Germinal center (tissue), 1 donor: ENCODE data around the gene DNLZ.
"Not testable (repeated sequence)": the region's sequence is repeated elsewhere in the genome, so short reads cannot be mapped to it uniquely, and the experiment has no call there.

Experiments used
- DNase-seq: peaks from one replicate; pipeline ENCODE4 v3.0.0; 2012; ENCODE audit warnings: mixed read lengths, low spot score

The DNLZ gene

DNA sequence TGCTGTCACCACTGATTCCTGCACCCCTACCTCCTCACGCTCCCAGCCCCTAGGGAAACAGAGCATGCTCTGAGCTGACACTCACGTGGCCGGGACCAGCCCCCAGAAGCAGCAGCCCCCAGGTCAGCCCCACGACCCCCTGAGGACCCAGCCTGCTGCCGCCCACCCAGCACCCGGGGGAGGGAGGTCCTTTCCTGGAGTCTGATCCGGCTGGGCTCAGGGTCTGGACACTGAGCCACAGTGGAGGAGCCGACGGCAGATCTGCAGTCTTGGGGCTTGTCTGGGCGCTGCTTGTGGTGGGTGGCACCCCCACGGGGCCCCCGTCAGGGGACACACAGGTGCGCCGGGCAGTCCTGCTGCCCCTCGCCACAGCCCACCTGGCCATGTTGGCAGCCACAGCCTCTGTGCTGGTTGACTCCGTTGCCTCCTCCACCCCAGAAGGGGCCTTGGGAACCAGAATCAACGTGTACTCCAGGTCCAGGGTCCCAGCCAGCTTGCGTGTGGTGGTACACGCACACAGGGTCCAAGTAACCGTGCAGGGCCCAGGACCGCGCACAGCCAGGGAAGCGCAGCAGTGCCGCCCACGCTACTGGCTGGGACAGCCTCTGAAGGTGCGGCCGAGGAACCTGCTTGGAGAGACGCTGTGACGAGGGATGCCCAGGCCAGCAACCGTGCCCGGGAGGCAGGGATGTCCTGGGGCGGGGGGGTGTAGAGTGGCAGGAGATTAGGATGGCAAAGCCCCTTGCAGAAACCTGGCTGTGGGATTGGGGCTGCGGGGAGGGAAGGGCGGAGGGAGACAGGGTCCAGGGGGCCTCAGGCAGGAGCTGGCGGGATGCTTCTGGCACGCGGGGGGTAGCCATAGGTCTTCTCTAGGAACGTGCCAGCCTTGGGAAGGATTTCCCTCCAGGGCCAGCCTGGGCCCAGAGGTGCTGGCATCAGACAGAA lies 3.5 kb downstream of the DNLZ start:
- no peak for DNase-seq

DNA sequence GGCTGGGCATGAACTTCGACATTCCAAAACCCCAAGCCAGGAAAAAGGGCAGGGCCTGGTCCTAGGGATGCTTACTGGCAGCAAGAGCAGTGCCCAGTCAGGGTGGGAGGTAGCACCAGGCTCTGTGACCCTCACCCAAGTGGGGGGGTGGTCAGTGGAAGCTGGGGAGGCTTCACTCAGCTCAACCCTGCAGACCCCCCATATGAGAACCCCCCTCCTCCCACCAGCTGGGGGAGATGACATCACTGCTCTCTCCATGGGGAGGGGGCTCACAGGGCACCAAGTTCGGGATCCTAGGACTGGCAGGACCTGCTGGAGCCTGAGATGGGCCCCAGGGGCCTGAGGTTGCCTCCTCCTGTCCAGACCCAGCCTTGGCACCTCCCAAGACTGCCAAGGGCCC lies 4.7 kb downstream of the DNLZ start:
- no peak for DNase-seq

DNA sequence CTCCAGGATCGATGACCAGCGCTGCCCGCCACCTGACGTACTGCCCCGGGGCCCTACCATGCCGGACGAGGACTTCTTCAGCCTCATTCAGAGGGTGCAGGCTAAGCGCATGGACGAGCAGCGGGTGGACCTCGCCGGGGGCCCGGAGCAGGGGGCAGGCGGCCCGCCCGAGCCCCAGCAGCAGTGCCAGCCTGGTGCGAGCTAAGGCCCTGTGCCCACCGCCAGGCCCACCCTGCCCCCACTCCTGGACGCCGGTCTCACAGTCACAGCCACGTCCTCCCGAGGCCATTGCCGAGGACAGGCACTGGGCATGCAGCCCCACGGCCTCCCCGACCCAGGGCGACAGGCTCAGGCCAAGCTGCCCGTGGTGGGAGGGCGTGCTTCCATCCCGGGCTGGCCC lies 5.5 kb downstream of the DNLZ start:
- DNase-seq = no peak

DNA sequence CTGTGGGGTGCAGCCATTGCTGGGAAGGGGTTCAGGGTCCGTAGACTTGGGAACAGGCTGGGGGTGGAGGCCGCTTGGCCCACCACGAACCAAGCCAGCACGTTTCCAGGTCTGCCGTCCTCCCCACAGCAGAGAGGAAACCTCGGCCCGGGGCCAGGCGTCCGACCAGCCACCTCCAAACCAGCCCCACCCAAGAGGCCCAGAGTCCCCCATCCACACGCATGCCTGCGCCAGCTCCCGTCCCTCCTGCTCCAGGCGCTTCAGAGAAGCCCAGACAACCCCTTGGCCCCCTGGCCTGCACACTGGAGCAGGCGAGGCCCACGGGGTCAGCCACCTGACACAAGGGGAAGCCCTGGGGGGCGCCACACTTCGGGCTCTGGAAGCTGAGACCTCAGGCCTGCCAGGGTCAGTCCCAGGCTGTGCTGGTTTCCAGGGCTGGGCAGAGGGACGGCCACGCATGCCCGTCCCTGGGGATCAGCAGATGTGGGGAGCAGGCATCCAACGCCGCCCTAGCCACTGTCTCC lies 6.3 kb downstream of the DNLZ start:
- no peak for DNase-seq

DNA sequence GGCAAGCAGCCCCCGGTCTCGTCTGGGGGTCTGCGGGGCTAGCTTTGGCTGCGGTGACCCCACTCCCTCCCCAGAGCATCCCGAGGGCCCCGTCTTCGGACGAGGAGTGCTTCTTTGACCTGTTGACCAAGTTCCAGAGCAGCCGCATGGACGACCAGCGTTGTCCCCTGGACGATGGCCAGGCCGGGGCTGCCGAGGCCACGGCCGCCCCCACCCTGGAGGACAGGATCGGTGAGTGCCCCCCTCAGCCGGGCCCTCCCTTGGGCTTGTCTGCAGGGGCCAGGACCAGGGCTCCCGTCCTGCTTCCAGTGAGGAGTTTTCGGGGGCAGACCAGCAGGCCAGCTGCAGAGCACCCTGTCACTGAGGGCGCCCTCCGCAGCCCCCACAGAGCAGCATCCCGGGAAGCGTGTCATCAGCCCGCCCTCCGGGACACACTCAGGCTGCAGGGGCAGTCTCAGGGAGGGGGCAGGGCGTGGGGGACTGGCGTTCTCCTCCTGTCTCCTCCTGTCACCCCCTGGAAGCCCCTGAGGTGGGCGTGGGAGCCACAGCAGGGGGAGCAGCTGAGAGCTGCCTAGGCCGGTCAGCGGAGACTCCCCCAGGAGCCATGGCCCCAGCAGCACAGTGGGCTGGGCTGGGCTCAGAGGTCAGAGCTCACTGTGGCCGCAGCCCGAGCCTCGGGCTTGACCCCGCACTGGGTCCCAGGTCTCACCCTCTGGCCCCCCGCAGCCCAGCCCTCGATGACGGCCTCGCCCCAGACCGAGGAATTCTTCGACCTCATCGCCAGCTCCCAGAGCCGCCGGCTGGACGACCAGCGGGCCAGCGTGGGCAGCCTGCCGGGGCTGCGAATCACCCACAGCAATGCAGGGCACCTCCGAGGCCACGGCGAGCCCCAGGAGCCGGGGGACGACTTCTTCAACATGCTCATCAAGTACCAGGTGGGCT lies 7.7 kb downstream of the DNLZ start:
- DNase-seq = no peak

DNA sequence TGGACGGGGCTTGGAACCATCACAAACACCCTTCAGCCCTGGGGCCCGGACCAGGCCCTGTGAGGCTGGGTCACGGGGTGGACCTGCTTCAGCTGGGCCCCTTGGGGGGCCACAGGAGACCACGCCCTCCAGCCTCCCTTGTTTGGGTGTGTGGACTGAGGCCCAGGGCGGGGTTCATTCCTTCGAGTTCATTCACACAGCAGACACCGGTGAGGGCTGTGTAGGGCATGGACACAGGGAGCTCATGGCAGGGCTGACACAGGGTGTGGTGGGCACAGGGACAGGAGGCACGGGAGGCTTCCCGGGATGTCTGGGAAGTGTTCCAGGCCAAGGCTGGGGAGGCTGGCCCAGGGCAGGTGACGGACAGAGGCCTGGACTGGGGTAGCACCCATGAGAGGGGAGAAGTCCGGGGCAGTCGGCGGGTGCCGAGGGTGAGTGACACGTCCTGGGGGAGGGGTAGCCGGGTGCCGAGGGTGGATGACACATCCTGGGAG lies 8.9 kb downstream of the DNLZ start:
- DNase-seq = no peak

DNA sequence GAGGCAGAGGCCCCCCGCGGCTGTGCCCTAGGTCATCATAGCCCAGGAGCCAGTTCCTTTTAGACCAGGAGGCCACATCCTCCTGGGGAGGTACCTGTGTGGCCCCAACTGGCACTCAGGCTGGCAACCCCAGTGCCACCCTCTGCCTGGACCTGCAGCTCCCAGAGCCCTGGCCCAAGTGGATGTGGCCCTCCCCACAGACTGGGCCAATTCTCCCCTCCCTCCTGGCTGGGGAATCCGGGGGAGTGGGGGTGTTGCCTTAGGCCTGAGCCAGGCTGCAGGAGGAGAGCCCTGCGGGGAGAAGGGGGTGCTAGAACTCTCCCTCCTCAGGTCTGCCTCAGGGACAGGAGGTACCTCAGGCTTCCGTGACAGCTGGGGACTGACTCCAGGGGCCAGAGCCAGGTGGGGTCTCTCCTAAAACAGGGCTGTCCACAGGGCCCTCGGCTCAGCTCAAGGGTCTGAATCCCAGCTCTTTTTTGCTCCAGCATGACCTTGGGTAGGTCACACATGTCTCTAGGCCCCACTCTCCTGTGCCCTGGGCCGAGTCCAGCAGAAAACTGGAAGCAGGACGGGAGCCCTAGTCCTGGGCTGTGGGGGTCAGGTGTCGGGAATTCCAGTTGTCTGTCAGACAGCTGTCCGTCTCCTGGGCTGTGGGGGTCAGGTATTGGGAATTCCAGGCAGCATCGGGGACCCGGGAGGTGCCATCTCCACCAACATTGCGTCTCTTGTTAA lies 9.6 kb downstream of the DNLZ start:
- no peak for DNase-seq

DNA sequence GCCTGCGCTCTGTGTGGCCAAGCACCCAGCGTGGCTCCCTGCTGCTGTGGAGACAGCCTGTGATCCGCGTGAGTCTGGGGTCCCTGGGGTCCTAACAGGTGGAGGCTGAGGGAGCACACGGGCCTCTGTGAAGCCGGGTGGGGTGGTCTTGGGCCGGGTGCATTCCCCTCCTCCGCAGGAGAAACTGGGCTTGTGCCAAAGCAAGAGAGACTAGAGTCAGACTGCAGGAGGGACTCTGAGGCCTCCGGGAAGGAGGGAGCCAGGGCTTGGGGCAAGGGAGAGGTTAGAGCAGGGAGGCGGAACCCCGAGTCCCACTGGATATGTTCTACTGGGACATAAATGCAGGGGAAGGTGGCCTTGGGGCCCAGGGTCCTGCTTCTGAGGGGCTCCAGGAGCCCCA lies 10.5 kb downstream of the DNLZ start:
- no peak for DNase-seq

DNA sequence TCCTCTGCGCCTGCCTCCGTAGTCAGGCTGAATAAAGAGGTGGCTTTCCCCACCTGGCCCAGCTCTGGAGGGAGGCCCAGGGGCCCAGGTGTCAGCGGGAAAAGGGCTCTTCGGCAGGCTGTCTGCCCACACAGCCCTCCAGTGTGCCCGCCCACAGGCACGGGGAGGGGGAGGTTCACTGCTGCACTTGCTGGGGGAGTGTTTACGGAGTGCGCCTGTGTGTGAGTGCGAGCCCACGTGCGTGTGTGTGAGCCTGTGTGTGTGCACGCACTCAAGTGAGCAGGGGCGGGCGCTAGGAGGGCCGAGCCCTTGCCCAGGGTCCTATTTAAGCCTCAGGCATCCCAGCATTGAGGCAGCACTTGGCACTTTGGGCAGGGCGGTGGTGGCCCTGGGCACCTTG lies 10.9 kb downstream of the DNLZ start:
- no peak for DNase-seq

DNA sequence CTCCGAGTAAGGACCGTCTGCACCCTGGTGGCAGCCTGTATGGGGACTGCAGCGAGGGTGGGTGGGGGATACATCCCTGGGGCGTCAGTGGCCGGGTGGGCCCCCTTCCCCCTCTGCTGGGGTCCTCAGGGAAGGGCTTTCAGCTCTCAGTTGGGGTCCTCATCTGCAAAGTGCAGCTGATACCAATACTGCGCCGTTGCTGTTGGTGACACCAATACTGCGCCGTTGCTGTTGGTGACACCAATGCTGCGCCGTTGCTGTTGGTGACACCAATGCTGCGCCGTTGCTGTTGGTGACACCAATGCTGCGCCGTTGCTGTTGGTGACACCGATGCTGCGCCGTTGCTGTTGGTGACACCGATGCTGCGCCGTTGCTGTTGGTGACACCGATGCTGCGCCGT lies 11.7 kb downstream of the DNLZ start:
- not testable (repeated sequence) for DNase-seq

DNA sequence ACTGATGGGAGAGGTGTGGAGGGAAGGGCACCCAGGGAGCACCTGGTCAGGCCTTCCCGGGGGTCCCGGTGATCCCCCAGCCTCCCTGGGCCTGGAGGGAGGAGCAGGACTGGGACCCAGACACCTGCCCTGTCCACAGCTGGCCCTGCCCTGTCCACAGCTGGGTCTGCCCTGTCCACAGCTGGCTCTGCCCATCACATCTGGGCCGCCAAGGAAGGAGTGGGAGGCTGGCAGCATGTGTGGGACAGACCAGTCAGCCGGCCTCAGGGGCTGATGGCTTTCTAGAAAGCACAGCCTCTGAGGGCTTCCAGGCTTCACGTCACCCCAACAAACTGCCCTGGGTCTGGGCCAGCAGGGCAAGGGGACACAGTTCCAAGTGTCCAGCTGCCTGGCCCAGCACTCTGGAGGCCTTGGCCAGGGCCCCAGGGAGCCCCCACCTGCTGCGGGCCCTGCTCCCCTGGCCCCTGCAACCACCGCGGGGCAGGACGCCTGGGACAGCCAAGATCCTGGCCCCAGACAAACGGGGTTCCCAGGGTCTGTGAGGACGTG lies 12.2 kb downstream of the DNLZ start:
- no peak for DNase-seq

DNA sequence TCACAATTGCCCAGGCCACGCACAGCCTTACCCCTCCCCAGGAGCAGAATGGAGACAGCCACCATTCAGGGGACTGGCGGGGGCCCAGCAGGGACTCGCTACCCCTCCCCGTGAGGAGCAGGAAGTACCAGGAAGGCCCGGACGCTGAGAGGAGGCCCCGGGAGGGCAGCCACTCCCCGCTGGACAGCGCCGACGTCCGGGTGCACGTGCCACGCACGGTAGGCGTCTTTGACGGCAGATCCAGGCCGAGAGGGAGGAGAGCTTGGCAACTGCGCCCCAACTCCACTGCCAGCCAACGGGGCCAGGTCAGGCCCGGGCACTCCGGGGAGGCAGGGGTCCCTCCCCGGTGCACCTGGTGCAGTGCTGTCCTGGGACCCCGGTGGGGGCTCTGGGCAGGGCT lies 14.0 kb downstream of the DNLZ start:
- DNase-seq = no peak

DNA sequence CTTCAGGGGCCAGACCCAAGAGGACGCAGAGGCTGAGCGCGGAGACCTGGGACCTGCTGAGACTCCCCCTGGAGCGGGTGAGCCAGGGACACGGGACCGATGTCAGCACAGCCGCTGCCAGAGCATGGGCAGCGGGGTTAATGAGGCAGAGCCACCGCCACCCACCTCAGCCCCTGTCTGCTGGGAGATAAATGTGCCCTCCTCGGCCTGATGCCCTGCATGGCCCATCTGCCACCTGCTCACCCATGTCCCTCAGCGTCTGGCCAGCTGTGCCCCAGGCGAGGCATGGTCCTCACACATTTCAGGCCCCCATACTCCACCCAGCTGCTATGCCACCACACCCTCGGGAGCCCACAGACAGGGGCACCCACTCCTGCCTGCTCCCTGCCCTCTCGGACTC lies 14.9 kb downstream of the DNLZ start:
- DNase-seq = no peak

DNA sequence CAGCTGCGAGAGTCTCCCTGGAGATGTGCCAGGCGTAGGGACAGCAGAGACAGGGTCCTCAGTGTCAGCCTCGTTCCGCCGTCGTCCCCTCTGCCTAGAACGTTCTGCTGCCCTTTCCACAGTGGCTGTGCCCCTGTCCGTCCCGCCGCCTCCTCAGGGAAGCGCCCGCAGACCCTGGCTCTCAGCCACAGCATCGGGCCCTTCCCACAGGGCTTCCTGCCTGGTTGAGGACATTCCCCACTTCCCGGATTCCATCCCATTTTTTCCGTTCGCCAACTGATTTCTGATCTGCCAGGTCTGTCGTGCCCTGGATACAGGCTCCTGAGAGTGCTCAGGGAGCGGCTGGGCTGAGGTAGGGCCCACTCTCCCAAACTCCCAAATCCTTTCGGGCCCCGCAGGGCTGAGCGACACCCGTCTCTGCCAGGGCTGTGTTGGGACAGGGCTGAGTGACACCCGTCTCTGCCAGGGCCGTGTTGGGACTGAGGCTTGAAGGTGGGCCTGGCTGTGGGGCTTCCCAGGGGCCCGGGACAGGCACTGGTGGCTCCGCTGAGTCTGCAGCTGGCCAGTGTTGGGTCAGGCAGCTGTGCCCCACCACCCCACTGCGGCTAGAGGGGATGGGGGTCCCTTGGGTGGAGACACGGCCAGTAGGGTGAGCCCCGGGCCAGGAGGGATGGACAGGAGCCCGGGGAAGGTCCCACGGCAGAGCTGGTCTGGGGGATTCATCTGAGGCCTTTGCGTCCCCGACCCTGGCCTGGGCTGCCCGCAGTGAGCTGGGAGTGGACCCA lies 15.9 kb downstream of the DNLZ start:
- DNase-seq = no peak

DNA sequence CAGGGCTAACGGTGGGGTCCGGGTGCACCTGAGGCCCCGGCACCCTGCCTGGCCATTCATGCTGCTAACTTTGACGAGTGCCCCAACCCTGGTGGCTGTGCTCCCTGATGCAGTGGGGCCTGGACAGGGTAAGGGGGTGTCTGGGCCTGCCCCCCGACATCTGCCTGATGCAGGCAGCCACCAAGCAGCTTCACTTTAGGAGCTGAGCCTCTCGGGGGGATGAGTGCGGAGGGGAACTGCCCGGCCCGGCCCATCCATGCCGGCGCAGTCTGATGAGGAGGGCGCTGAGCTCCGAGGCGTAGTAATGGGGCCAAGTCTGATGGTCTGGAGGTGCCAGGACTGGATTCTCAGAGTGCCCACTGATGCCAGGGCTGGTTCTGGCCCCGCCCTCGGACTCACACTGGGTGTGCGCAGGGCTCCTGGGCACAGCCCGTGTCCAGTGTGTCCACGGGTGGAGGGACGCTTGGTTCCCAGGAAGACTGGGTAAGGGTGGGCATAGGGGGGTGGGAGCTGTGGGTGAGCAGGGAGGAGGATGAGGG lies 16.5 kb downstream of the DNLZ start:
- DNase-seq = no peak

DNA sequence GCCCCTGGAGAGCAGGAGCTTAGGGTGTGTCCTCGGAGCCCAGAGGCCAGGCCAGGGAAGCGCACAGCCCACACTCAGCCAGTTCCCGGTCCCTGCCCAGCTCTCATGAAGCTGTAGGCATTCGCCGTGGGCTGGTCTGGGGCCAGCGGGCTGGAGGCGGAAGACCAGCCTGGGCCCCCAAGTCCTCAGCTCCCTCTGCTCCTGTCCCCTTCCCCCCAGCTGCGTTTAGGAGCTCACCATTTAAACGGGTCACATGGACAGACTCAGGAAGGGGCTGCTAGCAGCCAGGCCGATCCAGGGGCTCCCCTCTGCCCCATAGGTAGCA lies 17.4 kb downstream of the DNLZ start:
- DNase-seq = no peak

DNA sequence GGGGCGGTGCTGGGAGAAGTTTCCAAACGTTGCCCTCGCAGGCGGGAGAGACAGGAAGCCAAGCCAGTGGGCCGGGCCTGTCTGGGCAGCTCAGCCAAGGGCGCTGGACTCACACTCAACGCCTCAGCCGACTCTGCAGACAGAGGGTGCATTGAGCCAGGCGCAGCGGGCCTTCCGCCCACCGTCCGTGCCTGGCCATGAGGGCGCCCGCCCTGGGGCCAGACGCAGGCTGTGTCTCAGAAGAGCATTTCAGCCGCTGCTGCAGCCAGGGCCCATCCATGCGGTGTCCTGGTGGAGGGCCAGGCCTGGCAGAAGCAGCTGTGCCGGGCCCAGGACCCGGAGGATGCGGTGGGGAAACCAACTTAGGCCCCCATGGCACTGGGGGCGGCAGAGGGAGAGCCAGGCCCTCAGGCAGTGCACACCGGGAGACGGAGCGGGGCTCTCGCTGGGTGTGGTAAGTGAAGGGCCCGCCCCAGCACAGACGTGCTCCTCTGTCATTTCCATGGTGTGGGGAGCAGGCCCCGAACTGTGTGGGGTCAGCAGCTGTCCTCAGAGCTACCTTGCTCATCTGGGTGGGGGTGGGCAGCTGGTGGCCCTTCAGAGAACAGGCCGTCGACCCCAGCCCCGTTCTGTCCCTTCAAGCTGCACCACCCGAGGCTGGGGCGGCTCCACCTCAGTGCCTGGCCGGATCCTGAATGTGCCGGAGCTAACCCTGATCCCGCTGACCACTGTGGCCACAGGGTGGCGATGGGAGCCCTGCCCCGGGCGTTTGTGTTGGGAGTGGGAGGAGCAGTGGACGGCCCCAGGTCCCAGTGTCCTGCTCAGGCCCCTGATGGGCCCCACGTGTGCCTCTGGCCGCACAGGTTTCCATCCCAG lies 18.0 kb downstream of the DNLZ start:
- DNase-seq = no peak

DNA sequence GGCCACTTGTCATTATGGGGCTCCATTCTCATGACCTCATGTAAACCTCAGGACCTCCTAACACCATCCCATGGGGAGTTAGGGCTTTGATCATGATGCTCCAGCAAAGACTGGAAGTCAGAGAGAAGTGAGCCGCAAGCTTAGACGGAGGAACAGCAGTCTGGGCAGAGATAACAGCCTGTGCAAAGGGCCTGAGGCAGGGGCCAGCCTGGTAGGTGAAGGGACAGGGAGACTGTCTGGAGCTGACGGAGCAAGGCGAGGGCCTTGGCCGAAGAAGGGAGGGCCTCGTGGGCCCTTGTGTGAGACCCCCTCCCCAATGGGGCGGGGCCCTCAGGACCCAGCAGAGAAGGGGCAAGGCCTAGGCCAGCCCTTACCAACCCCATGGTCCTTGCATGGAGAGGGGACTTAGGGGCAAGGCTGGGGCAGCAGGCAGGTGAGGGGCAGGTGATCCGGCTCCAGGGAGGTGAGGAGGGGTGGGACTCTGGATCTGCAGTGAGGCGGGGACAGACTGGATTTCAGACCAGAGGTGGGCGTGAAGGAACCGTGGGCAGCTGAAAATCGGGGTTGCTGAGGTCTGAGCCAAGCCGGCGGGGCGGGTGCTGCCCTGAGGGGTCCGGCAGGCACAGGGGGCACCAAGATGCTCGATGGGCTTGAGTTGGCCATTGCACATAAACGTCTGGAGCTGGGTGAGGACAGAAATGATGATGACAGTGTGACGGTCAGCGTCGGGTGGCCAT lies 18.8 kb downstream of the DNLZ start:
- no peak for DNase-seq

DNA sequence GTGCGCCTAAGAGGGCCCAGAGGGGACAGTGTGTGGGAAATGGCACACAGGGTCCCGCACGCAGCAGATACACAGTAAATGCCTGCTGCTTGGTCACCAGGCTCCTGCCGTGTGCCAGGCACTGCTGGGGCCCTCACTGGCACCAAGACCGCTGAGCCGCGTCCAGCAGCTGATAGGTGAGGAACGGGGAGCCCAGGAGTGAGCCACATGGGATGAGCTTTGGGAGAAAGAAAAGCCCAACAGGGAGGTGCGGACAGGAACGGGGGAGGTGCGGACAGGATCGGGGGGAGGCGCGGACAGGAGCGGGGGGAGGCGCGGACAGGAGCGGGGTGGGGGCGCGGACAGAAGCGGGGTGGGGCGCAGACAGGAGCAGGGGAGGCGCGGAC lies 19.7 kb downstream of the DNLZ start:
- no peak for DNase-seq
